A673 (cell line): Measurements from ENCODE around the gene RBMS1.

ENCODE experiments used
- CTCF ChIP-seq: fragments of 300-800, 200-600 bp; sonication (generic); conservative IDR thresholded peaks from 2 replicates; pipeline ENCODE4 v1.5.1; 2017; ENCODE audit warnings: low read depth, mild to moderate bottlenecking, antibody characterized with exemption, low read length, moderate library complexity, mixed read lengths
- EZH2 ChIP-seq: fragments of 200-600 bp; sonication (generic); IDR thresholded peaks from 2 replicates; pipeline ENCODE4 v1.6.1; 2017; ENCODE audit warnings: borderline replicate concordance, low read depth, mild to moderate bottlenecking, mixed read lengths, antibody characterized with exemption, low read length; ENCODE audit not compliant: poor library complexity, severe bottlenecking

- TF ChIP-seq EZH2 (no peak), CTCF (no peak)
These were observed 18.9 kb upstream of the RBMS1 start for GRCh38 chr2:160512491-160512890.
